Esophagus squamous epithelium (tissue), 5 donors: ENCODE measurements around the gene SPAG9. TPM values are rescaled to one million over a fixed set of nuclear protein-coding genes. Genes with fewer than 3 reads are reported as not detected.

Experiments
- DNase-seq: peaks from one replicate; lab custom pipeline; 2025; lab: John Stamatoyannopoulos, UW
- H3K27ac ChIP-seq, 4 donors: fragments of 200-600 bp; sonication (generic); one replicate each; pipeline ENCODE4 v1.5.1; 2016 to 2019; ENCODE audit warnings: mild to moderate bottlenecking in 1 of 4
- H3K27me3 ChIP-seq, 4 donors: fragments of 200-600 bp; sonication (generic); 1 replicate in 3 of 4; 2 replicates in 1 of 4; pipeline versions ENCODE4 v1.5.1 to v1.6.0; 2017 to 2021; ENCODE audit warnings: antibody characterized with exemption in 1 of 4
- H3K36me3 ChIP-seq, 3 donors: fragments of 200-600 bp; sonication (generic); one replicate each; pipeline ENCODE4 v1.5.1; 2016 to 2019
- H3K4me1 ChIP-seq, 3 donors: fragments of 200-600 bp; sonication (generic); one replicate each; pipeline ENCODE4 v1.5.1; 2017 to 2019
- H3K4me3 ChIP-seq, 4 donors: fragments of 200-600 bp; sonication (generic); 1 replicate in 3 of 4; 2 replicates in 1 of 4; pipeline ENCODE4 v1.5.1; 2016 to 2019; ENCODE audit warnings: mild to moderate bottlenecking in 2 of 4, moderate library complexity in 1 of 4
- H3K9me3 ChIP-seq, 3 donors: fragments of 200-600 bp; sonication (generic); one replicate each; pipeline ENCODE4 v1.5.1; 2016 to 2019
- POLR2A ChIP-seq, 4 donors: fragments of 450-650 bp; IDR thresholded peaks; one replicate each; pipeline ENCODE4 v1.6.1; 2017; ENCODE audit warnings: antibody characterized with exemption in 4 of 4, mild to moderate bottlenecking in 4 of 4, moderate library complexity in 3 of 4
- WGBS, 2 donors: methylation state at CpG; one replicate each; pipeline ENCODE4 v1.1.5; 2018; 5-methylcytosine and 5-hydroxymethylcytosine counted together
- intact Hi-C: fragments of 100-400 bp; cut with DNase I; formaldehyde crosslinking; loops from one replicate; pipeline ENCODE4 v1.15.0; 2022
- total RNA-seq, 4 donors: library from RNA; depleted of rRNA; stranded (reverse); fragments of >200 nt; gene quantifications; one replicate each; pipeline ENCODE4 v1.1.0, GENCODE V29; 2016
- TF ChIP-seq, protein P1 (sequence below), 6 experiments: fragments of 450-650 bp in 4 of 6; fragments of 200-600 bp in 2 of 6; sonication (generic) in 2 of 6; IDR thresholded peaks; one replicate each; pipeline ENCODE4 v1.5.1; 2016 to 2019; ENCODE audit warnings: antibody characterized with exemption in 6 of 6, mild to moderate bottlenecking in 4 of 6, moderate library complexity in 4 of 6
- donor health status: DM: yes; HTN: yes; CAD: no.

SPAG9 gene
- total RNA-seq, 4 donors from 2014 or later = 25.6 to 88.5 (median 49.9) TPM

DNA sequence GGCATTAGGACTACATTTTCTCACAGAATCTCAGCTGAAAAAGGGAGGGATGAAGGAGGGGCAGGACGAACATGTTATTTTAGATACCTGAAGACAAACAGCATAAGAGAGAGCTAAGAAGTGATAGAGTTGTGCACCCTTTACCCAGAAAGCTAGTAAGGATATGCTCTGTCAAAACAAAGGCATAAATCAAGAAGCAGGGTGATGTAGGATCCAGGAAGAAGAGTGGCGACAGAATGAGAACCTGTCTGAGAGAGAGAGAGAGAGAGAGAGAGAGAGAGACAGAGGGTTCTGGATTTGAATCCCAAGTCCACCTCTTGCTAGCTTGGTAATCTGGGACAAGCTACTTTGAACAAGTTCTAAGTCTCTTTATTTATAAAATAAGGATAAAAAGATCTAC lies 103.4 kb downstream of the SPAG9 start:
- WGBS, 2 donors = 77 to 94% methylated on average over 2 of the region's 2 CpGs
- intact Hi-C loops = no loop called here
- Histone ChIP-seq H3K9me3 (no peaks in the 10 kb centered on the region), H3K27me3 (no peaks in the 10 kb centered on the region), H3K4me1 (peaks cover 0 to 9% (median 3%) of the 10 kb centered on the region in 3 donors), H3K36me3 (peaks cover 0 to 92% (median 16%) of the 10 kb centered on the region in 3 donors), H3K4me3 (no peak overlapping the region), H3K27ac (no peak overlapping the region)
- no peak for DNase-seq
- no peak for TF ChIP-seq POLR2A (IDR thresholded peaks at IDR 0.05)
- TF ChIP-seq, protein P1, sequence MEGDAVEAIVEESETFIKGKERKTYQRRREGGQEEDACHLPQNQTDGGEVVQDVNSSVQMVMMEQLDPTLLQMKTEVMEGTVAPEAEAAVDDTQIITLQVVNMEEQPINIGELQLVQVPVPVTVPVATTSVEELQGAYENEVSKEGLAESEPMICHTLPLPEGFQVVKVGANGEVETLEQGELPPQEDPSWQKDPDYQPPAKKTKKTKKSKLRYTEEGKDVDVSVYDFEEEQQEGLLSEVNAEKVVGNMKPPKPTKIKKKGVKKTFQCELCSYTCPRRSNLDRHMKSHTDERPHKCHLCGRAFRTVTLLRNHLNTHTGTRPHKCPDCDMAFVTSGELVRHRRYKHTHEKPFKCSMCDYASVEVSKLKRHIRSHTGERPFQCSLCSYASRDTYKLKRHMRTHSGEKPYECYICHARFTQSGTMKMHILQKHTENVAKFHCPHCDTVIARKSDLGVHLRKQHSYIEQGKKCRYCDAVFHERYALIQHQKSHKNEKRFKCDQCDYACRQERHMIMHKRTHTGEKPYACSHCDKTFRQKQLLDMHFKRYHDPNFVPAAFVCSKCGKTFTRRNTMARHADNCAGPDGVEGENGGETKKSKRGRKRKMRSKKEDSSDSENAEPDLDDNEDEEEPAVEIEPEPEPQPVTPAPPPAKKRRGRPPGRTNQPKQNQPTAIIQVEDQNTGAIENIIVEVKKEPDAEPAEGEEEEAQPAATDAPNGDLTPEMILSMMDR (IDR thresholded peaks at IDR 0.05) = no peak

DNA sequence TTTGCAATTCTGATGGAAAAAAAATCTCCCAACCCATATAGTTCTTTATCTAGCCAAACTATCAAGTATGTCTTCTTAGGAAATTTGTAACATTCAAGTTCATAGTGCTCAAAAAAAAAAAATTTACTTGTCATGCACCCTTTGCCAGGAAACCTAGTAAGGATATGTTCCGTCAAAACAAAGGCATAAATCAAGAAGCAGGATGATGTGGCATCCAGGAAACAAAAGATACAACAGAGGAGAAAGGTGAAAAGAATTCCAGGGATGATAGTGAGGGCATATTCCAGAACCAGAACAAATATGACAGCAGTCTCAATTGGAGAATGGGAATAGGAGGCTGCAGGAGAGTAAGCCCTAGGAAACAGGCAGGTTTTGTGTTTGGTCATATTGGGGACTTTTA lies 104.6 kb downstream of the SPAG9 start:
- no peak for TF ChIP-seq POLR2A (IDR thresholded peaks at IDR 0.05)
- TF ChIP-seq, protein P1 (IDR thresholded peaks at IDR 0.05) = no peak
- H3K27me3 ChIP-seq = no peaks in the 10 kb centered on the region
- H3K4me3 ChIP-seq = no peak overlapping the region
- H3K27ac ChIP-seq = no peak overlapping the region
- H3K9me3 ChIP-seq = no peaks in the 10 kb centered on the region
- no peak for DNase-seq
- peaks cover 0 to 98% (median 16%) of the 10 kb centered on the region in 3 donors for H3K36me3 ChIP-seq
- H3K4me1 ChIP-seq = peaks cover 0 to 9% (median 3%) of the 10 kb centered on the region in 3 donors
- WGBS, 2 donors = 44 to 73% methylated on average over 1 of the region's 1 CpG
- intact Hi-C loops = no loop called here

DNA sequence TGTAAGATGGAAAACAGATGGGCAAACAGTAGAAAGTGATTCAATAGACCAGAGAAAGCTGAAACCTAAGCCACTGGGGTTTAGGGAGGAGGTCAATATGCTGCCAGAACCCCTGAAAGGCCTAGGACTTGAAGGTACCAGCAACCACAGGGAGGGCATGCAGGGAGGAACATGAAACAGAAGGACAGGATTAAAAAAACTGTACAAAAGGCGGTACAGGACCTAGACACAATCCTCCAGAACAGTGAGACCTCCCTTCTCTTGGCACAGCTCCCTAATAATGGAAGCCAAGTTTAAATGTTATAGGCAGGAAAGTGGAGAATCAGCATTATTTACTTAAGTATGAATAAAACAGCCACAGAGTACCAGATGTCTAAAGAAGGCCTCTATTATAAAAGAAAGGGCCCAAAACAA lies 105.5 kb downstream of the SPAG9 start:
- 67 to 71% methylated on average over 1 of the region's 1 CpG for WGBS, 2 donors
- Histone ChIP-seq H3K27me3 (no peaks in the 10 kb centered on the region), H3K4me1 (peaks cover 0 to 9% (median 3%) of the 10 kb centered on the region in 3 donors), H3K9me3 (no peaks in the 10 kb centered on the region), H3K4me3 (no peak overlapping the region), H3K36me3 (peaks cover 0 to 95% (median 16%) of the 10 kb centered on the region in 3 donors), H3K27ac (no peak overlapping the region)
- no peak for TF ChIP-seq POLR2A (IDR thresholded peaks at IDR 0.05)
- TF ChIP-seq, protein P1 (IDR thresholded peaks at IDR 0.05) = no peak
- intact Hi-C loops = no loop called here
- DNase-seq = no peak

DNA sequence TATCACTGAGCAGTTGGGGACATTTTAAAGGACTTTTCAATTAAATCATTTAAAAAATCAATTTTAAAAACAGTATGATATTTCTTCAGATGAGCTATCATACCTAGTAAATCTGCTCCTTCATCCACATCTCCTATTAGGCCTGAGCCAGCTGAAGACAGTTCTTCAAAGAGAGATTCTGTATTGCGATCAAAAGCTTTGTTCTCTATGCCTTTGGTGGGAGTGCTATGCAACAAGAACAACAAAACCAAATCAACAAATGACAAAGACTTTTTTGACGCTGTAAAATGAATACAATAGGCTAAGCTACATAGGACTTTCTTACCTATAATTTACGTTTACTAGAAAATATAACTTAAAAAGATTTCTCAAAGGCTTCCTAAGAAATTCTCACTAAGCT lies 106.5 kb downstream of the SPAG9 start:
- WGBS, 2 donors = 89 to 95% methylated on average over 3 of the region's 3 CpGs
- no peak for DNase-seq
- H3K36me3 ChIP-seq = peaks cover 0 to 85% (median 13%) of the 10 kb centered on the region in 3 donors
- TF ChIP-seq, protein P1 (IDR thresholded peaks at IDR 0.05) = no peak
- TF ChIP-seq POLR2A (IDR thresholded peaks at IDR 0.05) = no peak
- H3K27ac ChIP-seq = no peak overlapping the region
- intact Hi-C loops = no loop called here
- H3K27me3 ChIP-seq = no peaks in the 10 kb centered on the region
- H3K4me1 ChIP-seq = peaks cover 0 to 9% (median 3%) of the 10 kb centered on the region in 3 donors
- H3K9me3 ChIP-seq = no peaks in the 10 kb centered on the region
- H3K4me3 ChIP-seq = no peak overlapping the region

DNA sequence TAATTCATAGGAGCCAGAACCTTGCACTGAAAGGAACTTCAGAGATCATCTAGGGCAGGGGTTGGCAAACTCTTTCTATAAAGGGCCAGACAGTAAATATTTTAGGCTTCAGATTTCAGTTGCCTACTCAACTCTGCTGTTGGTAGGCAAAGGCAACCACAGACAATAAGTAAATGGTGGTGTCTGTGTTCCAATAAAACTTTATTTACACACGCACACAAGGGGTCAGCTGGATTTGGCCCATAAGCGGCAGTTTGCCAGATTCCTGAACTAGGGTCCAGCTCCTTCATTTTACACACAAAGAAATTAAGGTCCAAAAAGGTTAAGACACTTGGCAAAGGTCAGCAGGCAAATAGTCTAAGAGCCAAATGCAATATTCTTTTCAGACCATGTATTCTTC lies 107.3 kb downstream of the SPAG9 start:
- Histone ChIP-seq H3K4me3 (no peak overlapping the region), H3K4me1 (peaks cover 0 to 9% (median 3%) of the 10 kb centered on the region in 3 donors), H3K27me3 (no peaks in the 10 kb centered on the region), H3K9me3 (no peaks in the 10 kb centered on the region), H3K27ac (no peak overlapping the region), H3K36me3 (peaks cover 0 to 77% (median 9%) of the 10 kb centered on the region in 3 donors)
- WGBS, 2 donors = 88 to 100% methylated on average over 2 of the region's 2 CpGs
- DNase-seq = no peak
- intact Hi-C loops = no loop called here
- TF ChIP-seq POLR2A (IDR thresholded peaks at IDR 0.05) = no peak
- TF ChIP-seq, protein P1 (IDR thresholded peaks at IDR 0.05) = no peak
